NCI-H510A treated with DMSO at 0.1 percent for 48 hours (cell line): ENCODE data around the gene TMEM163.

Experiments used
- DNase-seq: peaks from one replicate; lab custom pipeline; 2025; lab: John Stamatoyannopoulos, UW

Gene TMEM163

GRCh38 chr2:134457765-134458472 lies 260.9 kb downstream of the TMEM163 start:
- peak; percentile 51 for DNase-seq

GRCh38 chr2:134457353-134457752 lies 261.4 kb downstream of the TMEM163 start:
- DNase-seq, result no peak

- no peak for DNase-seq
These were observed 263.4 kb downstream of the TMEM163 start for GRCh38 chr2:134455426-134455825.

- DNase-seq, result no peak
These were observed 263.9 kb downstream of the TMEM163 start for GRCh38 chr2:134454931-134455330.

DNA sequence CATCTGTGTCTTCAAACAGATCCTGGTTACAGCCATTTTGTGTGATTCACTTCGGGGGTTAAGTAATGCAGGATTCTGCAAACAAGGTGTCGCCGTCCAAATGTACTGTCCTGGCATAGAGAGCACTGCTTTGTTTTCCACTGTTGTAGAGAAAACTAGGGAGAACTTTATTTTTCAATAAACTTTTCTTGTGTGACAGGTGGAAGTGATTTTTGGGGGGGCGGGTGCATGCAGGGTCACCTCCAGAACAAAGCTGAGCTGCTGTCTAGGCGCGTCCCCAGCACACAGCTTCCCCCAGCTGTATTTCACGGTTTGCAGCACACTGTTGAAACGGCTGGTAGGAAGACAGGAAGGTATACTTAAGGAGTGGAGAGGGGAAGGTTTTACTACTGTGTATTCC lies 264.4 kb downstream of the TMEM163 start:
- no peak for DNase-seq

DNA sequence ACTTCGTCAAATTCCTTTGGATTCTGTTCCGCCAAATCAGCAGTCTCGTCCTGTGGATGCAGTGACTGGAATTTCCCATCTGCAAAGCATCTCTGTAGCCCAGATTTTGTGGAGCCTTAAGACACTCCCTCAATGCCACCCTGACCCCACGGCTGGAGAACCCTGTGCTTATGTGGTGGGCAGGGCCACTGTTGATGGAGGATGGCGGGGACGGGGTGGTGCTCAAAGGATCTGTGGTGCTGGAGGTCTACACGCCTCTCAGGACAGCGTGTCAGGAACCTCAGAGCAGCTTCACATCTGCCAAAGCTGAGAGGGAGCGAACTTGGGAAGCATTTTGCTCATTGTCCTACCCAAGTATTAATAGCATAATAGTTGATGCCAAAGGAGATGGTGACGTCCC lies 264.8 kb downstream of the TMEM163 start:
- no peak for DNase-seq

- no peak for DNase-seq
These were observed 265.3 kb downstream of the TMEM163 start for GRCh38 chr2:134453476-134453875.

- no peak for DNase-seq
These were observed 266.6 kb downstream of the TMEM163 start for GRCh38 chr2:134452042-134452733.

DNA sequence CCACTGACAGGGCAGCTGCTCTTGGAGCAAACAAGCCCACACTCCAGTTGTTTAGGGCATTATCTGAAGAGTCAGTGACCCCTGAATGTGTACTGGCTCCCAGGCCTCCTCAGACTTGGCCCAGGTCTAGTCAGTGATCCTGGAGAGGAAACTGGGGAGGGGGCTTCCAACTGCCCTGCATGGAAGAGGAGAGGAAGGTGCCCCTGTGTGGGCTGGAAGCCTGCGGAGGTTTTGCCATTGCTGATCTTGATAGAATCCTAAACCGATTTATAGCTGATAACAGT lies 267.5 kb downstream of the TMEM163 start:
- no peak for DNase-seq

DNA sequence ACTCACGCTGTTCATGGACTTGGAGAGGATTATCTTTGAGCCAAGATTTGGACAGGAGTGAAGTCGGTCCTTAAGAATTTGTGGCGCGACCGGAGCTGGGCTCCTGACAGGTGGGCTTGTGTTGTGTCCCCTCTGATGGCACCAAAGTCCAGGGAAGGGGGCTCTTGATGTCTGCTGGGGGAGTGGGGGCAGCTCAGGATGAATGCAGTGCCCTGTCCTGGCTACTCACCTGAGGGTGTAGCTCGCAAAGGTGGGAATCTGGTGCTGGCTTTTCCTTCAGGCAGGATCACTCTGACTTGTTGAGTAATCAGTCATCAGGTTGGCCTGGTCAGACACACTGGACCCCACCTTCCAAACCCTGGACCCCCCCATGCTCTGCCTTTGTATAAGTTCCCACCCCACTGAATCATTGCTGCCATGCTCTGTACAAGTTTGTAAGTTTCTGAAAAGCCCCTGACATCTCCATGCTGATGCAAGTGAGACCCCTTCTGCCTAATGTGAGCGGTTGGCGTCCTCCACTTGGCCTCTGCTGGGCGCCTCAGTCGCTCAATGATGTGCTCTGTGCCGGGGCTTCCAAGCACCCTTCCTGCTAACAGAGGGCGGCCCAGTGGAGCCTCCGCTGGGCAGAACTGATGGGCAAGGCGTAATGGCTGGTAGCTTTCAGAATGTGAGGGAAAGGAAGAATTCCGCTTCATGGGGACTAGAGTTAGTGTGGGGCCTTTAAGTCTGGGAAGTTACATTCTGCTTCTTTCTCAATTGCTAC lies 268.9 kb downstream of the TMEM163 start:
- DNase-seq, result no peak

- DNase-seq, result no peak
These were observed 269.6 kb downstream of the TMEM163 start for GRCh38 chr2:134449157-134449556.

DNA sequence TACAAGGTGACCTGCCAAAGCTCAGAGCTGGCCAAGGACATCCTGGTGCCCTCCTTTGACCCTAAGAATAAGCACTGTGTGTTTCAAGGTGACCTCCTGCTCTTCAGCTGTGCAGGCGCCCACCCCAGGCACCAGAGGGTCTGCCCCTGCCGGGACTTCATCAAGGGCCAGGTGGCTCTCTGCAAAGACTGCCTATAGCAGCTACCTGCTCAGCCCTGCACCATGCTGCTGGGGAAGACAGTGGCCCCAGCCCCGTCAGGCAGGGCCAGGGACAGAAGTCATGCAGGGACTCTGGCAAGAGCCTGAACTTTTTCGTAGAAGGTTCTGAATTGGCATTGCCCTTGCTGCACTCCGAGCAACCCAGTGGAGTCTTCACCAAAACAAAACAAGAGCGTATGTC lies 270.1 kb downstream of the TMEM163 start:
- DNase-seq, result no peak

DNA sequence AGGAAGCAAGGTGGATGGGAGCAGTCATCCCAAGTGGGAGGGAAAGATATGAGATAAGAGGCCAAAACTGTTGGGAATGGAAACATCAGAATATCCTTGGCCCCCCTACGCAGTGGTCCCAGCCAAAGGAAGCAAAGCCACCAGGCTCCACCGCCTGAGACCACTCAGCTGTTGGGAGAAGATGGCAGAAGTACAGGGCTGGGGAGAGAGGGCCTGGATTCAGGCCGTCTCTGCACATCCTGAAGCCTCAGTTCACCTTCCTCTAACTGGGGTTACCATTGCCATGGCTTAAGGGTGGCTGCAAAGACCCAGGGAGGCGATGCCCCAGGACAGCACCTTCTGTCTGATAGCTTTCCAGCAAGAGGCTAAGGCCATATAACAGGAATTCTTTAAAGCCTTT lies 271.1 kb downstream of the TMEM163 start:
- no peak for DNase-seq

GRCh38 chr2:134446383-134447017 lies 272.3 kb downstream of the TMEM163 start:
- no peak for DNase-seq

GRCh38 chr2:134445985-134446382 lies 272.8 kb downstream of the TMEM163 start:
- no peak for DNase-seq

DNA sequence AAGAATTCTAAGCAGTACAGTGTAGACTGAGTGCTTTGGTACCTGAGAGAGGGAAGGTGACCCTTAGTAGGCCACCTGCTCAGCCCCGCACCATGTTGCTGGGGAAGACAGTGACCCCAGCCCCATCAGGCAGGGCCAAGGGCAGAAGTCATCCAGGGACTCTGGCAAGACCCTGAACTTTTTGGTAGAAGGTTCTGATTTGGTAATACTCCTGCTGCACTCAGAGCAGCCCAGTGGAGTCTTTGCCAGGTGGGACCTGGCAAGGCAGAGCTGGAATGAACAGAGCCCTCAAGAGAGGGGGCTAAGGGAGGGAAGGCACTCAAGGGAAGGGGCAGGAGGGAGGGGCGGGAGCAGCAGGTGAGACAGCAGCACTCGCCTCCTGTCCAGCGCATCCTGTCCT lies 273.7 kb downstream of the TMEM163 start:
- DNase-seq, result no peak

- no peak for DNase-seq
These were observed 274.9 kb downstream of the TMEM163 start for GRCh38 chr2:134443814-134444480.

DNA sequence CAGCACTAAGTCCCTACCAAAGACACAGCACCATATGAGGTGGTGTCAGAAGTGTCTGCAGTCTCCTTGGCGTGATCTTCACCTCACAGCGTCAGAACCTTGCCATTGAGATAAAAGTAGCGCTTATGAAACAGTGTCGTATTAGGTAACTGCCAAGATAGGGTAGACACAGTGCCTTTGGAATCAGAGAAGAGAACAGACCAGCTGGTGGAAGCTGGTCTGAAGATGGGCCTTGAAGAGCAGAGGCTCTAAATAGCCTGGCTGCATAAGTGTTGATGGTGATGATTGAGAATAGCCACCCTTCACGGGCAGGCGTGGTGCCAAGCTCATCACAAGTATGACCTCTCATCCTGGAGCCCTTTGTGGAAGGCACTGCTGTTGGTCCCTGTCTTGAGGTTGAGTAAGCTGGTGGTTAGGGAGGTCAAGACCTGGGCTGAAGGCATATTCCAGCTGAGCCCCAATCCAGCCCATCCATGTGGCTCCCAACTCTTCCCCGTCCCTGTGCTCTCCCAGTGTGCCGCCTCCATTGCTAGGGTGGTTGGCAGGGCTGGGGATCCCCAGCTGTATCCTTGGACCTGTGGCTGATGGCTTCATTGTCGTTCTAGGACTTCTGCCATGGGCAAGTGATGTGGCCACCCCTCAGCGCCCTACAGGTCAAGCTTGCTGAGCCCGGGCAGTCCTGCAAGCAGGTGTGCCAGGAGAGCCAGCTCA lies 277.5 kb downstream of the TMEM163 start:
- DNase-seq, result no peak

- no peak for DNase-seq
These were observed 278.4 kb downstream of the TMEM163 start for GRCh38 chr2:134440336-134440909.

GRCh38 chr2:134438371-134438770 lies 280.4 kb downstream of the TMEM163 start:
- DNase-seq, result no peak

DNA sequence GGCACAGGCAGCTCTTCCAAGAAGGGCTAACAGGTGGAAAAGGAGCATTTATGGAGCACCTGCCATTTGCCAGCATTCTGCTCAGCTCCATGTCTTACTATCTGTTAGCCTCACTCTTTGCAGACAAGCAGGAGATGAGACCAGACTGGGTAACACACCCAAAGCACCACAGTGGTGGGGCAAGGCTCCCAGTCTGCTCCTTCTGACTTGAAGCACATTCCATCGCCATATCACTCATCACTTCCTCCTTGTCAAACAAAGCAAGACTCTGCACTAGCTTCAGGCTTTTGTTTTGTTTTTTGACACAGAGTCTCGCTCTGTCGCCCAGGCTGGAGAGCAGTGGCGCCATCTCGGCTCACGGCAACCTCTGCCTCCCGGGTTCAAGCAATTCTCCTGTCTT lies 282.1 kb downstream of the TMEM163 start:
- no peak for DNase-seq
